Glutamatergic neuron (in vitro differentiated cells): ENCODE results near the gene TRPV3. TPM values are rescaled to one million over a fixed set of nuclear protein-coding genes. Genes with fewer than 3 reads are reported as not detected.

ENCODE experiments used
- DNase-seq: peaks from one replicate; pipeline ENCODE4 v3.0.0; 2022
- H3K27ac Mint-ChIP-seq: one replicate; pipeline ENCODE4 v1.8.0; 2020; ENCODE audit warnings: mild to moderate bottlenecking, mixed read lengths, inconsistent platforms; ENCODE audit not compliant: unreplicated experiment
- H3K27me3 Mint-ChIP-seq: one replicate; pipeline ENCODE4 v1.8.0; 2020; ENCODE audit warnings: mild to moderate bottlenecking, moderate library complexity, mixed read lengths, inconsistent platforms; ENCODE audit not compliant: unreplicated experiment
- H3K36me3 Mint-ChIP-seq: one replicate; pipeline ENCODE4 v1.8.0; 2020; ENCODE audit warnings: mild to moderate bottlenecking, mixed read lengths, inconsistent platforms; ENCODE audit not compliant: unreplicated experiment
- H3K4me1 Mint-ChIP-seq: one replicate; pipeline ENCODE4 v1.8.0; 2020; ENCODE audit warnings: mild to moderate bottlenecking, low read depth, mixed read lengths, inconsistent platforms; ENCODE audit not compliant: unreplicated experiment
- H3K4me3 Mint-ChIP-seq: one replicate; pipeline ENCODE4 v1.8.0; 2020; ENCODE audit warnings: mild to moderate bottlenecking, mixed read lengths, inconsistent platforms; ENCODE audit not compliant: unreplicated experiment
- H3K9me3 Mint-ChIP-seq: one replicate; pipeline ENCODE4 v1.8.0; 2020; ENCODE audit warnings: mild to moderate bottlenecking, moderate library complexity, mixed read lengths, inconsistent platforms; ENCODE audit not compliant: unreplicated experiment
- total RNA-seq: library from RNA; stranded (reverse); fragmentation: NEBNext Ultra II Directional; extraction: Animal tissue kit (Norgen Biotek cat#: 25700); gene quantifications from one replicate; pipeline ENCODE4 v1.2.1, GENCODE V29; 2021; ENCODE audit not compliant: unreplicated experiment
- TF ChIP-seq, protein P1 (sequence below): fragments of 200-600 bp; sonication (generic); IDR thresholded peaks from one replicate; pipeline ENCODE4 v1.5.0; 2021; ENCODE audit not compliant: partially characterized antibody, unreplicated experiment

Gene TRPV3
- total RNA-seq, 1 donor from 2014 or later, result 0.74 TPM

DNA sequence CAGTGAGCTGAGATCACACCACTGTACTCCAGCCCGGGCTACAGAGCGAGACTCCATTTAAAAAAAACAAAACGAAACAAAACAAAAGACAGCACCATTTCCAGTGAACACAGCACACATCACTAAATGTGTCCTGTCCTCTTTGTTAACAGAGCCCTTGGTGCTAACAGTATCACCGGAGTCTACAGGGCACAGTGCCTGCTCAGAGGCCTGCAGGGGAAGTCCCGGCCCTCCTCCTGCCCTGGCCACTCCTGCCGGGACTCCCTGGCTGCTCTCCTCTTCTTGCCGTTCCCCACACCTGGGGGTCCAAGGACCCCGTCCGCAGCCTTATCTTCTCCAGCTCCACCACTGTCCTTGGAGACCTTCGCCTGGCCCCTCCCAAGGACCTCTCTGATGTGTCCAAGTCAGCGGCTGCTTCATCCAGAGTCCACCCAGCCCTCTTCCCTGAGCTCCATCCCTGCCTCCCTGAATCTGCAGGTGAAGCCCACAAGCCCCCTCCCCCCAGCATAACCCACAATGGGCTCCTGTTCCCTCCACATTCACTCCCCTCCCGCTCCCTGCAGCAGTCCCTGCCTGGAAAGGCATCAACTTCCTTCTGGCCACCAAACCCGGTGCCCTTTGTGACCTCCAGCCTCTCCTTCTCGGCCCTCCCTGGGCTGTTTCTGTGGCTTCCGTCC, 43.1 kb upstream of the TRPV3 start:
- Mint-ChIP-seq H3K36me3 (no peaks in the 10 kb centered on the region), H3K4me3 (no peak overlapping the region), H3K27ac (no peak overlapping the region), H3K27me3 (peaks cover 7% of the 10 kb centered on the region), H3K9me3 (peaks cover 14% of the 10 kb centered on the region), H3K4me1 (peaks cover 13% of the 10 kb centered on the region)
- DNase-seq, result no peak
- TF ChIP-seq, protein P1, sequence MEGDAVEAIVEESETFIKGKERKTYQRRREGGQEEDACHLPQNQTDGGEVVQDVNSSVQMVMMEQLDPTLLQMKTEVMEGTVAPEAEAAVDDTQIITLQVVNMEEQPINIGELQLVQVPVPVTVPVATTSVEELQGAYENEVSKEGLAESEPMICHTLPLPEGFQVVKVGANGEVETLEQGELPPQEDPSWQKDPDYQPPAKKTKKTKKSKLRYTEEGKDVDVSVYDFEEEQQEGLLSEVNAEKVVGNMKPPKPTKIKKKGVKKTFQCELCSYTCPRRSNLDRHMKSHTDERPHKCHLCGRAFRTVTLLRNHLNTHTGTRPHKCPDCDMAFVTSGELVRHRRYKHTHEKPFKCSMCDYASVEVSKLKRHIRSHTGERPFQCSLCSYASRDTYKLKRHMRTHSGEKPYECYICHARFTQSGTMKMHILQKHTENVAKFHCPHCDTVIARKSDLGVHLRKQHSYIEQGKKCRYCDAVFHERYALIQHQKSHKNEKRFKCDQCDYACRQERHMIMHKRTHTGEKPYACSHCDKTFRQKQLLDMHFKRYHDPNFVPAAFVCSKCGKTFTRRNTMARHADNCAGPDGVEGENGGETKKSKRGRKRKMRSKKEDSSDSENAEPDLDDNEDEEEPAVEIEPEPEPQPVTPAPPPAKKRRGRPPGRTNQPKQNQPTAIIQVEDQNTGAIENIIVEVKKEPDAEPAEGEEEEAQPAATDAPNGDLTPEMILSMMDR, result no peak

DNA sequence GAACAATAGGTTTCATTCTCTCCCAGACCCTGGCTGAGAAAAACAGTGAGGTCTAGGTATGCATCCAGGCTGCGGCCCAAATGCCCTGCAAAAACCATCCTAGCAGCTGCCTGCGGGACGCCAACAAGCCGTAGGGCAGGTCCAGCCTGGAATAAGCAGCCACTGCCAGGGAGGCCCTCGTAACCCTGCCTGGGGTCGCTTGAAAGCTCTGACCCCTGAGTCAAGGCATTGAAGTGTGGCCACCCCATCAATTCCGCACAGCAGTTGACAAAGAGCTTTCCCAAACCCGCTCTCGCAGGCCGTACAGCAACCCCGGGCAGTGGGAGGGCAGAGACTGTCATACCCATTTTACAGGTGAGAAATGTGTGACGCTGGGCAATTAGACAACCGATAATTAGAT, 40.5 kb upstream of the TRPV3 start:
- H3K27me3 Mint-ChIP-seq, result peaks cover 8% of the 10 kb centered on the region
- H3K4me1 Mint-ChIP-seq, result peaks cover 20% of the 10 kb centered on the region
- peaks cover 16% of the 10 kb centered on the region for H3K9me3 Mint-ChIP-seq
- TF ChIP-seq, protein P1, result no peak
- H3K4me3 Mint-ChIP-seq, result no peak overlapping the region
- no peak overlapping the region for H3K27ac Mint-ChIP-seq
- no peaks in the 10 kb centered on the region for H3K36me3 Mint-ChIP-seq
- no peak for DNase-seq

DNA sequence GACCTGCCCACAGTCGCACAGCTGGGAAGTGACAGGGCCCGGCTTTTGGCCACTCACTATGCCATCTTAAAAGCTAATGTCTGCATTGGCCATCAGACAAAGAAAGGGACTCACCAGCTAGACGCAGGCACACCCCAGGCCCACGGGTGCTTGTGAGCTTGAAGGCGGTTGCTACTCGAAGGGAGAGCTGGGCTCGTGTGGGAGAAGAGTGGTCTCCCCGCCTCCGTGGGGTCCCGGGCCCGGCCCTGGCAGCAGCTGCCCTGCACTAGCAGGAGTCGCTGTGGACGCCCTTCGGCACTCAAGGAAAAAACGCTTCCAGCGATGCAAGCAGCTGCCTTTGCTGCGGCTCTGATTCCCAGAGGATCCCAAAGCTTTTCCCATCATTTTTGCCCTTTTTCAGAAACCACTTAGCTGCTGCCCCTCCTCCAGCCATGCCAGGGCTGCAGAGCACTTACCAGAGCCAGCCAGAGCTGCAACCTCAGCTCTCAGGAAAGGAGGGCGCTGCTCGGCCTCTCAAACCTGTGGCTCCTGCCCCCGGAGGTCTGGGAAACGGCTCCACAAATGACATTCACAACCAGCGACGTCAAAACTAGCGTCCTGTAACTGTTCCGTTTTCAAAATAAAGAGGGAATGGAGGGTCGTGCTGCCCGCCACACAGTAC, 39.3 kb upstream of the TRPV3 start:
- Mint-ChIP-seq H3K4me3 (peak overlapping the region; percentile 64), H3K27me3 (peaks cover 6% of the 10 kb centered on the region), H3K36me3 (no peaks in the 10 kb centered on the region), H3K9me3 (peaks cover 14% of the 10 kb centered on the region), H3K27ac (peak overlapping the region; percentile 95), H3K4me1 (peaks cover 20% of the 10 kb centered on the region)
- TF ChIP-seq, protein P1, result no peak
- peak; percentile 81 for DNase-seq

DNA sequence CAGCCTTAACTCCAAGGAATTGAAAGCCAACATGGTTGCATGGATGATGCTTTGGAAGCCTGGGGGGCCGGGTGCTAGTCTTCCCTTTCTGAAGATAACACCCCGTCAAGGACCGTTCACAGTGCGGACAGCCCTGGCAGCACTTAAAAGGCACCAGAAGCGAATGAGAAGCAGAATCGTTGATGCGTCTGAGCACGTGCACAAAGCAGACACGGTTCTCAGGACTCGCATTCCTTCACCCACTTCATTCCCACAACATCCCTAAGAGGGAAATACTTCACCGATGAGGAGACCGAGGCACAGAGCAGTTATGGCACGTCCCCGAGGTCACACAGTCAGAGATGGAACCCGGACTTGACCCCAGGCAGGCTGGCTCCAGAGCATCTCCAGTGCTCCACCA, 37.4 kb upstream of the TRPV3 start:
- H3K36me3 Mint-ChIP-seq, result no peaks in the 10 kb centered on the region
- H3K4me1 Mint-ChIP-seq, result peaks cover 20% of the 10 kb centered on the region
- TF ChIP-seq, protein P1, result no peak
- no peak overlapping the region for H3K4me3 Mint-ChIP-seq
- no peak for DNase-seq
- peaks cover 15% of the 10 kb centered on the region for H3K9me3 Mint-ChIP-seq
- H3K27me3 Mint-ChIP-seq, result peaks cover 10% of the 10 kb centered on the region
- peak overlapping the region; percentile 52 for H3K27ac Mint-ChIP-seq
